Spleen (tissue), 11 donors: Measurements from ENCODE around the gene SFXN5. TPM values are rescaled to one million over a fixed set of nuclear protein-coding genes. Genes with fewer than 3 reads are reported as not detected.

Experiments used
- DNase-seq: peaks from one replicate; pipeline ENCODE4 v3.0.0-alpha.2; 2020
- H3K27ac ChIP-seq, 8 donors: fragments of 200-600 bp; sonication (generic) in 7 of 8; 1 replicate in 4 of 8; 2 replicates in 4 of 8; pipeline versions ENCODE4 v1.5.0 to v1.8.0; 2016 to 2021; ENCODE audit warnings: inconsistent platforms in 4 of 8, mild to moderate bottlenecking in 4 of 8, moderate library complexity in 1 of 8
- H3K27me3 ChIP-seq, 7 donors: fragments of 200-600 bp; sonication (generic) in 6 of 7; replicated peaks in 1 of 7; 1 replicate in 4 of 7; 2 replicates in 3 of 7; pipeline versions ENCODE4 v1.5.0 to v1.8.0; 2016 to 2021; ENCODE audit warnings: inconsistent platforms in 3 of 7, mild to moderate bottlenecking in 1 of 7
- H3K36me3 ChIP-seq, 6 donors: fragments of 200-600 bp; sonication (generic) in 5 of 6; 1 replicate in 4 of 6; 2 replicates in 2 of 6; pipeline versions ENCODE4 v1.5.0 to v1.8.0; 2016 to 2021; ENCODE audit warnings: inconsistent platforms in 2 of 6
- H3K4me1 ChIP-seq, 6 donors: fragments of 200-600 bp; sonication (generic) in 5 of 6; 1 replicate in 3 of 6; 2 replicates in 3 of 6; pipeline versions ENCODE4 v1.5.0 to v1.8.0; 2016 to 2021; ENCODE audit warnings: inconsistent platforms in 3 of 6
- H3K4me3 ChIP-seq, 8 donors: fragments of 200-600 bp; sonication (generic) in 7 of 8; 1 replicate in 4 of 8; 2 replicates in 4 of 8; pipeline versions ENCODE4 v1.5.0 to v1.8.0; 2016 to 2021; ENCODE audit warnings: inconsistent platforms in 4 of 8, mild to moderate bottlenecking in 4 of 8, moderate library complexity in 2 of 8
- H3K9me3 ChIP-seq, 8 donors: fragments of 200-600 bp; sonication (generic) in 7 of 8; 1 replicate in 4 of 8; 2 replicates in 4 of 8; pipeline versions ENCODE4 v1.5.0 to v1.8.0; 2016 to 2021; ENCODE audit warnings: inconsistent platforms in 4 of 8
- CTCF ChIP-seq, 11 experiments: fragments of 200-600 bp in 7 of 11; fragments of 450-650 bp in 4 of 11; sonication (generic) in 4 of 11; IDR thresholded peaks in 8 of 11; conservative IDR thresholded peaks in 3 of 11; 1 replicate in 7 of 11; 2 replicates in 4 of 11; pipeline versions ENCODE4 v1.4.0 to v1.8.0; 2016 to 2021; ENCODE audit warnings: antibody characterized with exemption in 11 of 11, inconsistent platforms in 4 of 11, mild to moderate bottlenecking in 1 of 11
- POLR2A ChIP-seq, 3 donors: fragments of 450-650 bp; IDR thresholded peaks; one replicate each; pipeline ENCODE4 v1.5.1; 2017; ENCODE audit warnings: antibody characterized with exemption in 3 of 3, mild to moderate bottlenecking in 1 of 3
- POLR2AphosphoS5 ChIP-seq, 3 donors: sonication (generic); formaldehyde crosslinking; IDR thresholded peaks; one replicate each; pipeline ENCODE4 v1.5.1; 2017; ENCODE audit warnings: antibody characterized with exemption in 3 of 3
- WGBS, 5 donors: extraction: QIAGEN DNeasy Blood & Tissue Kit in 3 of 5; methylation state at CpG; one replicate each; pipeline versions ENCODE4 v1.1.5 to v1.1.7; 2013 to 2018; 5-methylcytosine and 5-hydroxymethylcytosine counted together
- intact Hi-C: fragments of 100-400 bp; cut with DNase I; formaldehyde crosslinking; loops from one replicate; pipeline ENCODE4 v1.15.0; 2023; ENCODE audit warnings: low total_unique reads
- polyA plus RNA-seq, 3 donors: library from polyadenylated mRNA; stranded (reverse); fragments of 200-250 nt; gene quantifications; one replicate each; pipeline ENCODE4 v1.2.1, GENCODE V29; 2013
- total RNA-seq, 7 donors: library from RNA; depleted of rRNA in 3 of 7; stranded (reverse); fragments of >200 nt in 3 of 7; fragmentation: NEBNext Ultra II Directional in 4 of 7; extraction: Animal tissue kit (Norgen Biotek cat#: 25700) in 4 of 7; gene quantifications; one replicate each; pipeline versions ENCODE4 v1.1.0 to v1.2.1, GENCODE V29; 2016 to 2021
- donor health status: healthy with polysubstance abuse.
- donor health status: DM: no; HTN: no; CAD: no; lungs with moderate emphysema.
- donor health status: DM: no; HTN: no; CAD: no.
- donor health status: Bipolar disorder and iron deficiency.
- donor health status: healthy.
- donor health status: DM: no; HTN: no; CAD: no.
- donor health status: DM: yes; HTN: yes; CAD: no.

Gene SFXN5
- total and polyA plus RNA-seq, 10 donors = 2.6 to 41.4 (median 22.9) TPM

- 59 to 88% (median 77%) methylated on average over 2 of the region's 2 CpGs for WGBS, 5 donors
- Histone ChIP-seq H3K4me1 (peaks cover 0 to 13% (median 0%) of the 10 kb centered on the region in 6 donors), H3K4me3 (no peak overlapping the region), H3K27me3 (peaks cover 0 to 82% (median 13%) of the 10 kb centered on the region in 7 donors), H3K27ac (no peak overlapping the region), H3K36me3 (no peaks in the 10 kb centered on the region), H3K9me3 (no peaks in the 10 kb centered on the region)
- intact Hi-C loops = no loop called here
- TF ChIP-seq POLR2AphosphoS5 (IDR thresholded peaks at IDR 0.05) = no peak
- TF ChIP-seq CTCF (IDR thresholded peaks at IDR 0.05 in 8 of 11, conservative IDR thresholded peaks at IDR 0.05 in 3 of 11) = no peak
- no peak for TF ChIP-seq POLR2A (IDR thresholded peaks at IDR 0.05)
- no peak for DNase-seq
These were observed 173.0 kb downstream of the SFXN5 start for GRCh38 chr2:72898585-72898906.

GRCh38 chr2:72897785-72898584 lies 173.5 kb downstream of the SFXN5 start:
- peaks cover 0 to 83% (median 13%) of the 10 kb centered on the region in 7 donors for H3K27me3 ChIP-seq
- DNase-seq = no peak
- no peak for TF ChIP-seq CTCF (IDR thresholded peaks at IDR 0.05 in 8 of 11, conservative IDR thresholded peaks at IDR 0.05 in 3 of 11)
- no peak for TF ChIP-seq POLR2AphosphoS5 (IDR thresholded peaks at IDR 0.05)
- no peak for TF ChIP-seq POLR2A (IDR thresholded peaks at IDR 0.05)
- intact Hi-C loops = no loop called here
- no peak overlapping the region for H3K4me3 ChIP-seq
- H3K4me1 ChIP-seq = peaks cover 0 to 13% (median 0%) of the 10 kb centered on the region in 6 donors
- no peaks in the 10 kb centered on the region for H3K9me3 ChIP-seq
- 69 to 77% (median 75%) methylated on average over 18 of the region's 18 CpGs for WGBS, 5 donors
- no peak overlapping the region for H3K27ac ChIP-seq
- H3K36me3 ChIP-seq = no peaks in the 10 kb centered on the region

- Histone ChIP-seq H3K4me3 (no peak overlapping the region), H3K36me3 (peaks cover 0 to 9% (median 0%) of the 10 kb centered on the region in 6 donors), H3K9me3 (no peaks in the 10 kb centered on the region), H3K27ac (no peak overlapping the region), H3K4me1 (peaks cover 0 to 22% (median 0%) of the 10 kb centered on the region in 6 donors), H3K27me3 (peaks cover 0 to 83% (median 13%) of the 10 kb centered on the region in 7 donors)
- intact Hi-C loops = no loop called here
- 74 to 84% (median 77%) methylated on average over 4 of the region's 4 CpGs for WGBS, 5 donors
- TF ChIP-seq CTCF (IDR thresholded peaks at IDR 0.05 in 8 of 11, conservative IDR thresholded peaks at IDR 0.05 in 3 of 11) = no peak
- no peak for TF ChIP-seq POLR2A (IDR thresholded peaks at IDR 0.05)
- TF ChIP-seq POLR2AphosphoS5 (IDR thresholded peaks at IDR 0.05) = no peak
- no peak for DNase-seq
These were observed 175.1 kb downstream of the SFXN5 start for GRCh38 chr2:72896446-72896845.

GRCh38 chr2:72895759-72896281 lies 175.7 kb downstream of the SFXN5 start:
- Histone ChIP-seq H3K9me3 (no peaks in the 10 kb centered on the region), H3K4me1 (peaks cover 0 to 26% (median 0%) of the 10 kb centered on the region in 6 donors), H3K27ac (no peak overlapping the region), H3K27me3 (peaks cover 0 to 82% (median 13%) of the 10 kb centered on the region in 7 donors), H3K4me3 (peak overlapping the region in 1 of 8 donors; percentile 9), H3K36me3 (peaks cover 0 to 12% (median 0%) of the 10 kb centered on the region in 6 donors)
- intact Hi-C loops = no loop called here
- DNase-seq = no peak
- 21 to 40% (median 25%) methylated on average over 11 to 16 of the region's 16 CpGs for WGBS, 5 donors
- TF ChIP-seq POLR2AphosphoS5 (IDR thresholded peaks at IDR 0.05) = no peak
- TF ChIP-seq CTCF (IDR thresholded peaks at IDR 0.05 in 8 of 11, conservative IDR thresholded peaks at IDR 0.05 in 3 of 11) = no peak
